ENCODE data around the gene GMPPA. TPM values are rescaled to one million over a fixed set of nuclear protein-coding genes. Genes with fewer than 3 reads are reported as not detected.

The GMPPA gene
- total RNA-seq, 3 donors from 2014 or later = 15.7 to 33.4 (median 29.7) TPM

GRCh38 chr2:219510512-219511135 is 11.9 kb downstream of the GMPPA start:
- no peak for DNase-seq (ENCODE audit: low spot score in 2 of 2)
- H3K4me1 ChIP-seq = no peaks in the 10 kb centered on the region
- peak overlapping the region in 2 of 3 donors; percentile 24 to 57 for H3K4me3 ChIP-seq
- no peaks in the 10 kb centered on the region for H3K9me3 ChIP-seq
- intact Hi-C loops (cut with DNase I; ENCODE audit: low total_unique reads) = no loop called here
- peaks cover 10% of the 10 kb centered on the region for H3K36me3 ChIP-seq
- H3K27ac ChIP-seq = no peak overlapping the region
- no peak for TF ChIP-seq POLR2AphosphoS5 (IDR thresholded peaks at IDR 0.05)
- TF ChIP-seq CTCF (IDR thresholded peaks at IDR 0.05) = no peak
- TF ChIP-seq POLR2A (IDR thresholded peaks at IDR 0.05) = no peak
- H3K27me3 ChIP-seq = peaks cover 0 to 20% of the 10 kb centered on the region in 2 donors

GRCh38 chr2:219511547-219512325 is 13.0 kb downstream of the GMPPA start:
- intact Hi-C loops (cut with DNase I; ENCODE audit: low total_unique reads) = no loop called here
- Histone ChIP-seq H3K27me3 (peaks cover 0 to 20% of the 10 kb centered on the region in 2 donors), H3K27ac (no peak overlapping the region), H3K9me3 (no peaks in the 10 kb centered on the region), H3K36me3 (no peaks in the 10 kb centered on the region), H3K4me1 (no peaks in the 10 kb centered on the region), H3K4me3 (no peak overlapping the region)
- no peak for DNase-seq (ENCODE audit: low spot score in 2 of 2)
- no peak for TF ChIP-seq CTCF (IDR thresholded peaks at IDR 0.05)
- TF ChIP-seq POLR2A (IDR thresholded peaks at IDR 0.05) = no peak
- no peak for TF ChIP-seq POLR2AphosphoS5 (IDR thresholded peaks at IDR 0.05)

GRCh38 chr2:219512524-219513216 is 14.0 kb downstream of the GMPPA start:
- Histone ChIP-seq H3K27me3 (peaks cover 0 to 25% of the 10 kb centered on the region in 2 donors), H3K4me3 (no peak overlapping the region), H3K36me3 (no peaks in the 10 kb centered on the region), H3K4me1 (no peaks in the 10 kb centered on the region), H3K27ac (no peak overlapping the region), H3K9me3 (no peaks in the 10 kb centered on the region)
- no peak for DNase-seq (ENCODE audit: low spot score in 2 of 2)
- TF ChIP-seq POLR2A (IDR thresholded peaks at IDR 0.05) (no peak), CTCF (IDR thresholded peaks at IDR 0.05) (no peak), POLR2AphosphoS5 (IDR thresholded peaks at IDR 0.05) (no peak)
- intact Hi-C loops (cut with DNase I; ENCODE audit: low total_unique reads) = no loop called here

GRCh38 chr2:219513787-219514186 is 15.1 kb downstream of the GMPPA start:
- Histone ChIP-seq H3K27me3 (peaks cover 0 to 25% of the 10 kb centered on the region in 2 donors), H3K4me3 (no peak overlapping the region), H3K9me3 (no peaks in the 10 kb centered on the region), H3K27ac (no peak overlapping the region), H3K4me1 (no peaks in the 10 kb centered on the region), H3K36me3 (no peaks in the 10 kb centered on the region)
- TF ChIP-seq POLR2A (IDR thresholded peaks at IDR 0.05) (no peak), CTCF (IDR thresholded peaks at IDR 0.05) (no peak), POLR2AphosphoS5 (IDR thresholded peaks at IDR 0.05) (no peak)
- no peak for DNase-seq (ENCODE audit: low spot score in 2 of 2)
- intact Hi-C loops (cut with DNase I; ENCODE audit: low total_unique reads) = no loop called here
